Smooth muscle cell (in vitro differentiated cells): ENCODE measurements around the gene CABLES2. TPM values are rescaled to one million over a fixed set of nuclear protein-coding genes. Genes with fewer than 3 reads are reported as not detected.
A peak's percentile ranks its signal among the peaks of the same experiment; 100 is the strongest.

Source experiments
- DNase-seq: peaks from one replicate; lab custom pipeline; 2025; ENCODE audit not compliant: unreplicated experiment; lab: John Stamatoyannopoulos, UW
- H2AFZ ChIP-seq: fragments of 200-600 bp; sonication (generic); 2 replicates; pipeline ENCODE4 v1.6.0; 2016; ENCODE audit warnings: antibody characterized with exemption, low read depth, mild to moderate bottlenecking
- H3F3A ChIP-seq: fragments of 200-600 bp; sonication (generic); 2 replicates; pipeline ENCODE4 v1.6.0; 2017; ENCODE audit warnings: antibody characterized with exemption, low read depth
- H3K27ac ChIP-seq: fragments of 200-600 bp; sonication (generic); 2 replicates; pipeline ENCODE4 v1.5.1; 2016; ENCODE audit warnings: low read depth, mild to moderate bottlenecking
- H3K27me3 ChIP-seq: fragments of 200-600 bp; sonication (generic); 2 replicates; pipeline ENCODE4 v1.6.1; 2016; ENCODE audit warnings: low read depth, mild to moderate bottlenecking
- H3K36me3 ChIP-seq: fragments of 200-600 bp; sonication (generic); 2 replicates; pipeline ENCODE4 v1.5.1; 2016; ENCODE audit warnings: low read depth
- H3K4me1 ChIP-seq: fragments of 200-600 bp; sonication (generic); 2 replicates; pipeline ENCODE4 v1.5.1; 2016; ENCODE audit warnings: low read depth
- H3K4me2 ChIP-seq: fragments of 200-600 bp; sonication (generic); 2 replicates; pipeline ENCODE4 v1.6.0; 2016; ENCODE audit warnings: mild to moderate bottlenecking
- H3K4me3 ChIP-seq: fragments of 200-600 bp; sonication (generic); 2 replicates; pipeline ENCODE4 v1.5.1; 2016; ENCODE audit warnings: mild to moderate bottlenecking
- H3K79me2 ChIP-seq: fragments of 200-600 bp; sonication (generic); 2 replicates; pipeline ENCODE4 v1.6.0; 2016; ENCODE audit warnings: low read depth, mild to moderate bottlenecking
- H3K9ac ChIP-seq: fragments of 200-600 bp; sonication (generic); 2 replicates; pipeline ENCODE4 v1.6.0; 2016; ENCODE audit warnings: low read depth
- H3K9me3 ChIP-seq: fragments of 200-600 bp; sonication (generic); replicated peaks from 2 replicates; pipeline ENCODE4 v1.5.1; 2016; ENCODE audit warnings: low read depth
- H4K20me1 ChIP-seq: fragments of 200-600 bp; sonication (generic); 2 replicates; pipeline ENCODE4 v1.6.0; 2016; ENCODE audit warnings: low read depth
- WGBS: methylation state at CpG from one replicate; pipeline ENCODE4 v1.1.7; 2016; ENCODE audit warnings: low lambda C conversion rate; 5-methylcytosine and 5-hydroxymethylcytosine counted together
- polyA plus RNA-seq: library from polyadenylated mRNA; unstranded; fragments of >200 nt; fragmentation: Nextera tagmentation; extraction: Ambion mirVana; gene quantifications from 2 replicates; pipeline ENCODE4 v1.2.1, GENCODE V29; 2016
- total RNA-seq: library from RNA; depleted of rRNA; stranded (reverse); fragments of >200 nt; gene quantifications from 2 replicates; pipeline ENCODE4 v1.2.3, GENCODE V29; 2014
- TF ChIP-seq, protein P1 (sequence below): fragments of 200-600 bp; sonication (generic); IDR thresholded peaks from 2 replicates; pipeline ENCODE4 v1.5.1; 2017; ENCODE audit warnings: borderline replicate concordance, mild to moderate bottlenecking, antibody characterized with exemption; ENCODE audit not compliant: insufficient read depth, poor library complexity, severe bottlenecking

CABLES2 gene
- total and polyA plus RNA-seq, 2 experiments from 2014 or later: 7.4 to 7.6 TPM

DNA sequence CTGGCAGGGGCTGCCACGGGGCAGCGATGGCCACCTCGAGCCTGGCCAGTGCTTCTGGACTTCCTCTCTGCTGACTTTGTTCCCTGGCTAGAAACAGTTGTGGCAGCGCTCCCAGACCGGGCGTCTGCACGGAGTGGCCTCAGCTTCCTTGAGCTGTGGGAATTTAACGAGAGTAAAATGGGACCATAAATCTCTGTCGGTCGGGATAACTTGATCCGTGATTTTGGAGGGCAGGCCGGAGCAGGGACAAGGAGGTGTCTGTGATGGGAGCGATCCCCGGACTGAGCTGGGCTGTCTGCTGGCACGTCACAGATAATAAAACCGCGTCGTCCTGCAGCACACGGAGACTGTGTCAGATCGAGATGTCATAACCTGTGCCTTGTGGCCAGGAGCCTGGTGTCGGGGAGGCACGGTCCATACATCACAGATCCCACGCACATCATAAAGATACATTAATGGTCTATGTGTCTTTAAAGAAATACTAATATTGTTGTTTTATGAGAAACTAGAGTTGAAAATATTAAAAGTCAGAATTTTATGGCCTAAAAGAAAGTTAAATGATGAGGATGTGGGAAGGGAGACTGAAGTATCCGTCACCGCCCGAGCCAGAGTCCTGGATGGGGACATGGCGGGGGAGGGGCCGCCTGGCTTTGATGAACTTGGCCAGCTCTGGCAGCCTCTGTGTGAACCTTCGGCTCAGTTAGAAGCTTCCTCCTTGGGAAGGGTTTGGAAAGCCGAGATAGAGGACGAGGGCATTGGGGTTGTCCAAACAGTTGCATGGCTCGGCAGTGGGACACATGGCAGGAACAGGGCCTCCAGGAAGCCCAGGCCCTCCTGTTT, 26.8 kb upstream of the CABLES2 start:
- Histone ChIP-seq H3K27ac (no peak overlapping the region), H3K4me2 (peak overlapping the region; percentile 66)
- 29% methylated on average over 32 of the region's 32 CpGs for WGBS

DNA sequence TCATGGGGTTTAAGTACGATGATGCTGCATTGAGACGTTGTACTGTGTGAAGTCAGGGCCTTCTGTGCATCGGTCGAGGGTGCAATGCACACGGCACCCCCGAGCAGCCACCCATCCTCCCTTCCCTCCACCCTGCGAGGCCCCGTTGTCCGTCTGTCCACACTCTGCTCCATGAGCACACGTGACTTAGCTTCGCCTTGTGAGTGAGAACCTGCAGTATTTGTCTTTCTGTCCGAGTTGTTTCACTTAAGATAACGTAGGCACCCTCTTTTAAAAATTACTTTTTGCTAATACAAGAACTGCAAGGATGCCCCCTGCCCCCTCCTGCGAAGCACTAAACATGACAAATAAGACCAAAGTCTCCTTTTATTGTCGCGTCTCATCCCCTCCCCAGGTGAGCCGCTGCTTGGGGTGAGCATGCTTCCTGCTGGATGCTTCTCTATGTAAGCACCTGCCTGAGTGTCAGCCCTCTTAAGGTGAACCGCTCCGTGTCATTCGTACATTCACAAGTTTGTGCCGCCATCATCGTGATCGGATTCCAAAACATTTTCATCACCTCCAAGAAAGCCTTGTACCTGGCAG, 23.9 kb upstream of the CABLES2 start:
- DNase-seq: no peak
- Histone ChIP-seq H3K27me3 (no peaks in the 10 kb centered on the region), H4K20me1 (no peaks in the 10 kb centered on the region), H3K36me3 (no peaks in the 10 kb centered on the region), H3K4me3 (no peak overlapping the region), H3K9me3 (no peaks in the 10 kb centered on the region), H2AFZ (no peak overlapping the region), H3K79me2 (no peaks in the 10 kb centered on the region), H3K27ac (no peak overlapping the region), H3K4me1 (peaks cover 3% of the 10 kb centered on the region), H3F3A (no peaks in the 10 kb centered on the region), H3K9ac (no peak overlapping the region), H3K4me2 (no peak overlapping the region)
- TF ChIP-seq, protein P1, sequence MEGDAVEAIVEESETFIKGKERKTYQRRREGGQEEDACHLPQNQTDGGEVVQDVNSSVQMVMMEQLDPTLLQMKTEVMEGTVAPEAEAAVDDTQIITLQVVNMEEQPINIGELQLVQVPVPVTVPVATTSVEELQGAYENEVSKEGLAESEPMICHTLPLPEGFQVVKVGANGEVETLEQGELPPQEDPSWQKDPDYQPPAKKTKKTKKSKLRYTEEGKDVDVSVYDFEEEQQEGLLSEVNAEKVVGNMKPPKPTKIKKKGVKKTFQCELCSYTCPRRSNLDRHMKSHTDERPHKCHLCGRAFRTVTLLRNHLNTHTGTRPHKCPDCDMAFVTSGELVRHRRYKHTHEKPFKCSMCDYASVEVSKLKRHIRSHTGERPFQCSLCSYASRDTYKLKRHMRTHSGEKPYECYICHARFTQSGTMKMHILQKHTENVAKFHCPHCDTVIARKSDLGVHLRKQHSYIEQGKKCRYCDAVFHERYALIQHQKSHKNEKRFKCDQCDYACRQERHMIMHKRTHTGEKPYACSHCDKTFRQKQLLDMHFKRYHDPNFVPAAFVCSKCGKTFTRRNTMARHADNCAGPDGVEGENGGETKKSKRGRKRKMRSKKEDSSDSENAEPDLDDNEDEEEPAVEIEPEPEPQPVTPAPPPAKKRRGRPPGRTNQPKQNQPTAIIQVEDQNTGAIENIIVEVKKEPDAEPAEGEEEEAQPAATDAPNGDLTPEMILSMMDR: no peak
- WGBS: 86% methylated on average over 23 of the region's 23 CpGs

More for the DNA sequence above, 26.8 kb upstream of the CABLES2 start:
- no peak for DNase-seq
- Histone ChIP-seq H3K79me2 (no peaks in the 10 kb centered on the region), H3K9me3 (no peaks in the 10 kb centered on the region), H3K9ac (no peak overlapping the region), H4K20me1 (no peaks in the 10 kb centered on the region), H3F3A (no peaks in the 10 kb centered on the region), H3K36me3 (no peaks in the 10 kb centered on the region), H3K27me3 (no peaks in the 10 kb centered on the region), H3K4me1 (no peaks in the 10 kb centered on the region), H2AFZ (no peak overlapping the region), H3K4me3 (no peak overlapping the region)
- TF ChIP-seq, protein P1: no peak

DNA sequence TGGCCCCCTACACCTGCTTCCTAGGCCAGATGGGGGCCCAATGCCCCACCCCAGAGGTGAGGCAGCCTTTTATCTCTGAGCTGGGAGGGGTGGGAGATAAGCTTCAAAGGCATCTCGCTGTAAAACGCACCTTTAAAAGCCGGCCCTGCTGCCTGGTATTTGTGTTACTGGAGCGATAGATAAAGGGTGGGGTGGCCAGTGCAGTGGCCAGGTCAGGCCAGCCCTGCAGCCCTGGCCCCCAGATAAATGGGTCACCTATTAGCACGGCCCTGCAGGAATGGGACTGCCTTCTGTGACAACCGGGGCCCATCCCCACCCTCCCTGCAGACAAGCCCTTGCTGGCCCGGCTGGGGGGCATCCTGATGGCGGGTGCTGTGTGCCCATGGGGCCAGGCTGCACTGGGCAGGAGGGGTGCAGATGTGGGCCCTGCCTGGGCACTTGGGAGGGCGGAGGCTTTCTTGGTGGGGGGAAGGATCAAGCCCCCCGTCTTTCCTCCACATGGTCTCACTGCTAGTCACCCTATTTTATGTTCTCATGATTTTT, 23.3 kb upstream of the CABLES2 start:
- Histone ChIP-seq H3K4me3 (no peak overlapping the region), H3K27me3 (no peaks in the 10 kb centered on the region), H3K4me2 (no peak overlapping the region), H3K27ac (no peak overlapping the region), H4K20me1 (no peaks in the 10 kb centered on the region), H3K9ac (no peak overlapping the region), H2AFZ (no peak overlapping the region), H3F3A (no peaks in the 10 kb centered on the region), H3K36me3 (no peaks in the 10 kb centered on the region), H3K9me3 (no peaks in the 10 kb centered on the region), H3K4me1 (peaks cover 3% of the 10 kb centered on the region), H3K79me2 (no peaks in the 10 kb centered on the region)
- DNase-seq: no peak
- TF ChIP-seq, protein P1: no peak
- 79% methylated on average over 10 of the region's 10 CpGs for WGBS
